ENCODE measurements around the gene CPT1A.

DNA sequence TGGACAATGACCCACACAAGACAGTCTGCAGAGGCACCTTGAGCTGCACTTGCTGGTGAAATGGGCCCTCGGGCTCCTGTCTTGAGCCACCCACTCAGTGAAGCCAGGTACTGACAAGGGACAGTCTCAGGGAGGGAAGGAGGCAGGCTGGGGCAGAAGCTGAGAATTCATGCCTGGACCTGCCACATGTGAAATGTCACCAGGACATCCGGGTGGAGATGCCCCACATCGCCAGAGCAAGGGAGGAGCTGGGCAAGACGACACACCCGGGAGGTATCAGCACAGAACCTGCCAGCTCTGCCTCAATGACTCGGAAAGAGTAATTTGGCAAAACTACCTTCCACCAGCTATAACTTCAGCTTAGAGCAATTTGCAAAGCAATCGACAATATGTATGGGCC, 23.5 kb downstream of the CPT1A start:
- TF ChIP-seq POLR2AphosphoS5 (IDR thresholded peaks at IDR 0.05; ENCODE audit: low read depth, low read length) (no peak), POLR2A (IDR thresholded peaks at IDR 0.05; ENCODE audit: low read depth, low read length) (no peak)
